HEK293T (cell line): ENCODE results near the gene NPR3.

Experiments used
- CTCF ChIA-PET: fragments of 350-600 bp; formaldehyde crosslinking; extraction: SDS; loops from one replicate; lab custom pipeline; 2021; ENCODE audit warnings: antibody characterized with exemption, inconsistent platforms; lab: Yijun Ruan, JAX
- POLR2A ChIA-PET: fragments of 350-600 bp; formaldehyde crosslinking; extraction: SDS; loops from one replicate; lab custom pipeline; 2020; ENCODE audit warnings: antibody characterized with exemption, inconsistent platforms; lab: Yijun Ruan, JAX
- DNase-seq: peaks from one replicate; pipeline ENCODE4 v3.0.0; 2012; ENCODE audit warnings: mixed read lengths; ENCODE audit errors: extremely low spot score
- ARNT ChIP-seq: fragments of 450-650 bp; IDR thresholded peaks from 2 replicates; pipeline ENCODE4 v1.6.1; 2017; ENCODE audit warnings: mild to moderate bottlenecking
- BHLHE40 ChIP-seq: fragments of 450-650 bp; IDR thresholded peaks from 2 replicates; pipeline ENCODE4 v1.6.1; 2016; ENCODE audit warnings: mild to moderate bottlenecking, moderate library complexity, borderline replicate concordance
- CTBP1 ChIP-seq: fragments of 450-650 bp; IDR thresholded peaks from 2 replicates; pipeline ENCODE4 v1.6.1; 2016; ENCODE audit warnings: borderline replicate concordance
- ELF4 ChIP-seq: fragments of 450-650 bp; IDR thresholded peaks from 2 replicates; pipeline ENCODE4 v1.6.1; 2017; ENCODE audit warnings: antibody characterized with exemption
- FOXA1 ChIP-seq: fragments of 450-650 bp; IDR thresholded peaks from 2 replicates; pipeline ENCODE4 v1.6.1; 2016; ENCODE audit warnings: mild to moderate bottlenecking
- FOXK2 ChIP-seq: fragments of 450-650 bp; IDR thresholded peaks from 2 replicates; pipeline ENCODE4 v1.6.1; 2016; ENCODE audit warnings: mild to moderate bottlenecking
- FOXM1 ChIP-seq: fragments of 450-650 bp; IDR thresholded peaks from 2 replicates; pipeline ENCODE4 v1.6.1; 2017; ENCODE audit warnings: mild to moderate bottlenecking, borderline replicate concordance
- HDGF ChIP-seq: fragments of 450-650 bp; IDR thresholded peaks from 2 replicates; pipeline ENCODE4 v1.6.1; 2017; ENCODE audit warnings: antibody characterized with exemption, borderline replicate concordance
- L3MBTL2 ChIP-seq: fragments of 450-650 bp; conservative IDR thresholded peaks from 2 replicates; pipeline ENCODE4 v1.6.1; 2016; ENCODE audit warnings: mild to moderate bottlenecking
- LEF1 ChIP-seq: fragments of 450-650 bp; IDR thresholded peaks from 2 replicates; pipeline ENCODE4 v1.6.1; 2017; ENCODE audit warnings: mild to moderate bottlenecking, borderline replicate concordance
- NFRKB ChIP-seq: fragments of 450-650 bp; IDR thresholded peaks from 2 replicates; pipeline ENCODE4 v1.6.1; 2016; ENCODE audit warnings: mild to moderate bottlenecking, moderate library complexity
- SP1 ChIP-seq: fragments of 450-650 bp; IDR thresholded peaks from 2 replicates; pipeline ENCODE4 v1.6.1; 2017
- SUZ12 ChIP-seq: fragments of 450-650 bp; IDR thresholded peaks from 2 replicates; pipeline ENCODE4 v1.6.1; 2016; ENCODE audit warnings: mild to moderate bottlenecking
- TARDBP ChIP-seq: fragments of 450-650 bp; IDR thresholded peaks from 2 replicates; pipeline ENCODE4 v1.6.1; 2016
- ZNF384 ChIP-seq: fragments of 450-650 bp; IDR thresholded peaks from 2 replicates; pipeline ENCODE4 v1.6.1; 2016
- TF ChIP-seq, protein P1 (sequence below): fragments of 450-650 bp; IDR thresholded peaks from 2 replicates; pipeline ENCODE4 v1.6.1; 2016

NPR3 gene

DNA sequence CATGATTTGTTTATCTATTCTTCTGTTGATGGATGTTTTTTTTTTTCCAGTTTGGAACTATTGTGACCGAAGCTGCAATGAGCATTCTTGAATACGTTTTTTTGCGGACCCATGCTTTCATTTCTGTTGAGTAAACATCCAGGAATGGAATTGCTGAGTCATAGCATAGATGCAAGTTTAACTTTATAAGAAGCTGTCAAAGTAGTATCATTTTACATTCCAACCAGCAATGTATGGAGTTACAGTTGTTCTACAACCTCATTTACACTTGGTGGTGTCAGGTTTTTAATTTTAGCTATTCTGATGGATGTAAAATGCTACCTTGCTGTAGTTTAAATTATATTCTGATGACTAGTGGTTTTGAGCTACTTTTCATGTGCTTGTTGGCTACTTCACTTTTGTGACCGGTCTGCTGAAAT lies 49.0 kb downstream of the NPR3 start:
- ChIA-PET CTCF (no interaction called here), POLR2A (no interaction called here)
- TF ChIP-seq TARDBP (no peak), FOXK2 (no peak), ARNT (no peak), NFRKB (no peak), HDGF (no peak), LEF1 (no peak), FOXM1 (no peak)
- no peak for DNase-seq

DNA sequence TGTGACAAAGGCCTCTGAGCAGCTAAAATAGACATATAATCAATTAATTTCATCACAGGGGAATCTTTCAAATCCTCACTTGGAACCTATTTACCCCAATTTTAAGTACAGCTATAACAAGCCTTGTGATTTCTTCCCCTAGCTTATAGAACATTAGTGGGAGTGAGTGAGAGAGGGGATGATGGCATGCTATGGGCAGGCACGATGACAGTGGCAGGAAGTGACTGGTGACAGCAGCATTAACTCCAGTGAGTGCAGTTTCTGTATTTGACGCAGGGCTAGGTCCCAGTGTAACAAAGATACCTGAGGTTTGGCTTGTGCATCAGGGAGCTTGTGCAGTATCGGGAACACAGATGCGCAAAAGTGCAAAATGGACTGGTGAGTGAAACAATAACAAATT lies 54.1 kb downstream of the NPR3 start:
- CTCF ChIA-PET = no interaction called here
- POLR2A ChIA-PET = no interaction called here
- DNase-seq = no peak
- TF ChIP-seq, protein P1, sequence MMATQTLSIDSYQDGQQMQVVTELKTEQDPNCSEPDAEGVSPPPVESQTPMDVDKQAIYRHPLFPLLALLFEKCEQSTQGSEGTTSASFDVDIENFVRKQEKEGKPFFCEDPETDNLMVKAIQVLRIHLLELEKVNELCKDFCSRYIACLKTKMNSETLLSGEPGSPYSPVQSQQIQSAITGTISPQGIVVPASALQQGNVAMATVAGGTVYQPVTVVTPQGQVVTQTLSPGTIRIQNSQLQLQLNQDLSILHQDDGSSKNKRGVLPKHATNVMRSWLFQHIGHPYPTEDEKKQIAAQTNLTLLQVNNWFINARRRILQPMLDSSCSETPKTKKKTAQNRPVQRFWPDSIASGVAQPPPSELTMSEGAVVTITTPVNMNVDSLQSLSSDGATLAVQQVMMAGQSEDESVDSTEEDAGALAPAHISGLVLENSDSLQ = no peak
- TF ChIP-seq CTBP1 = no peak
- no peak for TF ChIP-seq SP1
- no peak for TF ChIP-seq FOXK2

DNA sequence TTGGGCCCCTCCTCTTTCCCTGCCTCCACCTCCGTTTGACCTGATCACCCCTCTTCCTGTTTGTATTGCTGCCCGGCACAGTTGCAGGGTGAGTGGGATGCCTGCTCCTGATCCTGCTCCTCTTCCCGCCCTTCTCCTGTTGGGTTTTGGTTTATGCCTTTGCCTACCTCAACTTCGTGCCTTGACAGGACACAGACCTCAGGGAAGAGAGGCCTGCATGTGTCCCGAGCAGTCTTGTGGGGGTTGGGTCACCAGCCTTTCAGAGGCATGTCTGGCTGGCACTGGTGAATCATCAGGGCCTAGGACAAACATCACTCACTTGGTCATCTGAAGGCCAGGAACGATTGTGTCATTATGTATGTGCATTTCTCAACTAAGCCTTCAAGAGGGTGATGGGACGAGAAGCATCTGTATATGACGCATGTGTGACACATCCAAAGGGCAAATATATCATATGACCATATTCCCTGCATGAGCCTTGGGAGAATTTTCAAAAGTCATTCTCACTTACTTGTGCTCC lies 56.9 kb downstream of the NPR3 start:
- no peak for TF ChIP-seq FOXK2
- DNase-seq = no peak
- POLR2A ChIA-PET = no interaction called here
- CTCF ChIA-PET = no interaction called here

DNA sequence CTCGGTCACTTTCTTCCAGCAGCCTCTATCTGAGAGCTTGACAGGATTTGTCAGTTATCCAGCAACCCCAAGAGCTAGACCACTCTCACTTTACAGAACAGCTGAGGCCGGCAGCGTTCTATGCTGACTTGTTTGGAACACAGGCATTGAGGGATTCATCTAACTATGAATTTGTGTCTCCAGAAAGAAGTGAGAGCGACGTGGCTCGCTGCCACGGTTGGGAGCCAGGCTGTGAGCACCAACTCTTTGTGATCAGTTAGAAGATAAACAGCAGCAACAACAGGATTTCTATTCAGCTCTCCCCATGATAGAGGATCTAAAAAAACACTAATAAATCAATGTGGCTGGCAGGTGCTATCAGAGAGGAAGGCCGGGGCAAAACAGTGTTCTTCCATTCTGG lies 58.6 kb downstream of the NPR3 start:
- ChIA-PET CTCF (no interaction called here), POLR2A (no interaction called here)
- TF ChIP-seq FOXM1 (no peak), SP1 (no peak)
- DNase-seq = no peak

DNA sequence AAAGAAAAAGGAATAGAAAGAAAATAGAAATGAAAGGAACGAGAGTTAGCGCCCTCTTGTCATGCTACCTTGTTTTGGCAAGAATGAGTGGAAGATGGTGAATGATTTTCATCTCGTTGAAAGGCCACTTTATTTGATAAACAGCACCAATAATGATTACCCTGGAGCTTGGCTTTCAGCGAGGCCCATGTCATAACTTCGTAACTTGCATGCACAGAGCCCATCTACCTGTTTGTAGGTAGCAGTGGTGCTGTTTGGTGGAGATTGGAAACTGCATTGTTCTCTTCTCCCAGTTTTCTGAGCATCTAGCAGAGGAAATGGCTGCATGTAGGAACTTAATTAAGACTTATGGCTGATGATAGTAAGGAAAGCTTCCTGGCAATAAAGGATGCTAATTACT lies 59.3 kb downstream of the NPR3 start:
- no peak for DNase-seq
- CTCF ChIA-PET = no interaction called here
- TF ChIP-seq SUZ12 = no peak
- no peak for TF ChIP-seq ARNT
- no peak for TF ChIP-seq SP1
- POLR2A ChIA-PET = no interaction called here

DNA sequence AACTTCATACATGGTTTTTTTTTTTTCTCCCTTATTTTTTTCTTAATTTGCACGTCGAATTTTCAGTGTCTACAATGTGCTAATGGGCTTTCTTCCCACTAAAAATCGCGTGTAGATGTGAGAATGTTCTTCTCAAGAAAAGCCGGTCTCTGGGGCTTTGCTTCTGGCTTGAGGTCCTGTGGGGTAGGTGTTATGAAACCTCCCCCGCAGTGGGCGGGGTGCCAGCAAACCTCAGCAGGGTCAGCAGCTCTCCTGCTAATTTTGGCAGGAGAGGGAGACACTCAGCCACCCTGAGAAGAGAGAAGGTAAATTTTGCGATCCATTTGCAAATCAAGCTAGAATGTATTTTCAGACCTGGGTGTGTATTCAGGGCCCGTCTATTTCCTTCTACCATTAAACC lies 59.9 kb downstream of the NPR3 start:
- CTCF ChIA-PET = no interaction called here
- TF ChIP-seq FOXK2 (no peak), ELF4 (no peak), BHLHE40 (no peak), ZNF384 (no peak), ARNT (no peak)
- TF ChIP-seq, protein P1 = no peak
- no peak for DNase-seq
- POLR2A ChIA-PET = no interaction called here

DNA sequence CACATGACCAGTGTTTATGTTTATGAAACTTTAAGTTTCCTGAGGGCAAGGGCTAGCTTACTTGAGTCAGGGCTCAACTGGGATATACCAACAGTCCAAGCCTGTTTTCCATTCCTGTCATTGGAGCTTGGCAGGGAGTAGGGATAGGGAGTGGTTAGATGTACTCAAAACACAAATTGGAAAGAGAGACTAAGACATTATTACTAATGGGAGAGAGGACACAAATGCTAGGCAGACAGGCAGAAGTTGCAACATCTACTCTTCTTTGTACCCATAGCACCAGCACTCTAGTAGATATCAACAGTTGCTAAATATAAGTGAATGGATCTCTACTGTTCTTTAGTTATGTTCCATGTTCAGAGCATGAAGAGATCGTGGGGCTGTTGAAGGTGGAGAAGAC lies 62.8 kb downstream of the NPR3 start:
- POLR2A ChIA-PET = no interaction called here
- no peak for DNase-seq
- CTCF ChIA-PET = no interaction called here
- TF ChIP-seq ARNT (no peak), NFRKB (no peak), CTBP1 (no peak), ELF4 (no peak), SUZ12 (no peak), TARDBP (no peak), HDGF (no peak), FOXA1 (no peak), SP1 (no peak), FOXK2 (no peak)
- TF ChIP-seq, protein P1 = no peak

DNA sequence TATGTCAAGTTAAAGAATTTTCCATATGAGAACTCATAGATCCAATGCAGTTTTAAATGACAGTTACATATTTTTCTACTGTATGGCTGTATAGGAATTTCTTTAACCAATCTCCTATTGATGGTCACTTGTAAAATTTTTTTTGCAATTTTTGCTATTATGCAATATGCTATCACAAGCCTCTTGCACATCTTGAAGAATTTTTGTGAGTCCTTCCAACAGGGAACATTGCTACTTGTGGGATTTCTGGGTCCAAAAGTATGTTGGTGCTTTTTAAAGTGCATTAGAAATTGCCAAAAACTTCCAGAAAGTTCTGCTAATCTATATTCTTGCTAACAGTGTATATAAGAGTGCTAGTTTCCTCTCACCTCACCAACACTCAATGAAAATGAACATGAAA lies 65.1 kb downstream of the NPR3 start:
- TF ChIP-seq HDGF = no peak
- no peak for TF ChIP-seq FOXK2
- TF ChIP-seq NFRKB = no peak
- TF ChIP-seq CTBP1 = no peak
- no peak for TF ChIP-seq LEF1
- TF ChIP-seq, protein P1 = no peak
- no peak for TF ChIP-seq FOXM1
- no peak for TF ChIP-seq L3MBTL2
- TF ChIP-seq SP1 = no peak
- TF ChIP-seq BHLHE40 = no peak
- TF ChIP-seq FOXA1 = no peak
- TF ChIP-seq ELF4 = no peak
- no peak for TF ChIP-seq TARDBP
- TF ChIP-seq ZNF384 = no peak
- DNase-seq = no peak
- ChIA-PET CTCF (no interaction called here), POLR2A (no interaction called here)
